MCF 10A (cell line): ENCODE results near the gene TYW1. TPM values are rescaled to one million over a fixed set of nuclear protein-coding genes. Genes with fewer than 3 reads are reported as not detected.
"Not testable (repeated sequence)": the region's sequence is repeated elsewhere in the genome, so short reads cannot be mapped to it uniquely, and the experiment has no call there.

Source experiments
- BruUV-seq: library from RNA; stranded (reverse); fragments of 400-500 nt; replicated peaks from 2 replicates; lab custom pipeline; 2021; lab: Mats Ljungman, UMichigan
- CTCF ChIA-PET: fragments of 300-600 bp; sonication (Branson Sonifier 250); formaldehyde crosslinking; extraction: SDS; loops from one replicate; lab custom pipeline; 2021; ENCODE audit warnings: antibody characterized with exemption, inconsistent platforms; lab: Yijun Ruan, JAX
- POLR2A ChIA-PET: fragments of 300-600, 350-650 bp; sonication (Branson Sonifier 250); formaldehyde crosslinking; extraction: SDS; loops from one replicate; lab custom pipeline; 2020; ENCODE audit warnings: antibody characterized with exemption, inconsistent platforms; lab: Yijun Ruan, JAX
- DNase-seq: peaks from one replicate; pipeline ENCODE4 v3.0.0-alpha.2; 2018; ENCODE audit not compliant: unreplicated experiment
- H3K27ac Mint-ChIP-seq: one replicate; pipeline ENCODE4 v1.8.0; 2022; ENCODE audit warnings: mild to moderate bottlenecking, low read depth, mixed read lengths; ENCODE audit not compliant: unreplicated experiment
- H3K27me3 Mint-ChIP-seq: one replicate; pipeline ENCODE4 v1.8.0; 2022; ENCODE audit warnings: mixed read lengths; ENCODE audit not compliant: insufficient read depth, unreplicated experiment
- H3K36me3 Mint-ChIP-seq: one replicate; pipeline ENCODE4 v1.8.0; 2022; ENCODE audit warnings: mild to moderate bottlenecking, moderate library complexity, mixed read lengths; ENCODE audit not compliant: insufficient read depth, unreplicated experiment
- H3K4me1 Mint-ChIP-seq: one replicate; pipeline ENCODE4 v1.8.0; 2022; ENCODE audit warnings: mixed read lengths; ENCODE audit not compliant: insufficient read depth, unreplicated experiment
- H3K4me3 Mint-ChIP-seq: one replicate; pipeline ENCODE4 v1.8.0; 2022; ENCODE audit warnings: mild to moderate bottlenecking, moderate library complexity, mixed read lengths; ENCODE audit not compliant: unreplicated experiment
- H3K9me3 Mint-ChIP-seq: one replicate; pipeline ENCODE4 v1.8.0; 2022; ENCODE audit warnings: mixed read lengths; ENCODE audit not compliant: unreplicated experiment
- intact Hi-C: fragments of 100-400 bp; cut with micrococcal nuclease; formaldehyde crosslinking; loops from 2 replicates; pipeline ENCODE4 v1.14.1; 2022
- total RNA-seq: library from RNA; stranded (reverse); gene quantifications from 2 replicates; pipeline ENCODE4 v1.2.3, GENCODE V29; 2022
- TF ChIP-seq, protein P1 (sequence below): fragments of 200-600 bp; IDR thresholded peaks from one replicate; pipeline ENCODE4 v1.8.0; 2022; ENCODE audit warnings: antibody characterized with exemption, mild to moderate bottlenecking; ENCODE audit not compliant: unreplicated experiment

The TYW1 gene
- total RNA-seq, 1 experiment from 2014 or later, result 19.2 TPM

DNA sequence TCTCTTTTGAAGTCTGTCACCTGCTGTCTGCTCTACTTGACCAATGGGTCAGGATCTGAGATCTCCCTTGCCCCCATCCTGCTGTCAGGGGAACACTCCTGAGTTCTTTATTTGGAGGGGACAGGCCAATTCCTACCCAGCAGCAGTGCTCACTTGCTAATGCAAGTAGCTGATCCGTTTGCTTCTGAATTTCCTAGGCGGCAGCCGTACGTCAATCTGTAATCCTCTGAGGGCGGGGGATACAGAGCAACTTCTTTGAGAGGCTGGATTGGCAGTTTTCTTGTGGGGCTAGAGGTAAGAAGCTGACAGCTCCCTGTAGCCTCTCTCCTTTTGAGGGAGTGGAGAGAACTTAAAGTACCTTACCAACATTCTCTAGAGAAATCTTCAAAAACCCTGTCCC lies 36.6 kb downstream of the TYW1 start:
- Mint-ChIP-seq H3K4me1 (no peaks in the 10 kb centered on the region), H3K27ac (no peak overlapping the region), H3K36me3 (peaks cover 43% of the 10 kb centered on the region), H3K9me3 (peaks cover 7% of the 10 kb centered on the region), H3K4me3 (no peak overlapping the region), H3K27me3 (no peaks in the 10 kb centered on the region)
- DNase-seq, result no peak
- CTCF ChIA-PET, result no interaction called here
- TF ChIP-seq, protein P1, sequence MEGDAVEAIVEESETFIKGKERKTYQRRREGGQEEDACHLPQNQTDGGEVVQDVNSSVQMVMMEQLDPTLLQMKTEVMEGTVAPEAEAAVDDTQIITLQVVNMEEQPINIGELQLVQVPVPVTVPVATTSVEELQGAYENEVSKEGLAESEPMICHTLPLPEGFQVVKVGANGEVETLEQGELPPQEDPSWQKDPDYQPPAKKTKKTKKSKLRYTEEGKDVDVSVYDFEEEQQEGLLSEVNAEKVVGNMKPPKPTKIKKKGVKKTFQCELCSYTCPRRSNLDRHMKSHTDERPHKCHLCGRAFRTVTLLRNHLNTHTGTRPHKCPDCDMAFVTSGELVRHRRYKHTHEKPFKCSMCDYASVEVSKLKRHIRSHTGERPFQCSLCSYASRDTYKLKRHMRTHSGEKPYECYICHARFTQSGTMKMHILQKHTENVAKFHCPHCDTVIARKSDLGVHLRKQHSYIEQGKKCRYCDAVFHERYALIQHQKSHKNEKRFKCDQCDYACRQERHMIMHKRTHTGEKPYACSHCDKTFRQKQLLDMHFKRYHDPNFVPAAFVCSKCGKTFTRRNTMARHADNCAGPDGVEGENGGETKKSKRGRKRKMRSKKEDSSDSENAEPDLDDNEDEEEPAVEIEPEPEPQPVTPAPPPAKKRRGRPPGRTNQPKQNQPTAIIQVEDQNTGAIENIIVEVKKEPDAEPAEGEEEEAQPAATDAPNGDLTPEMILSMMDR, result no peak
- intact Hi-C loops, result no loop called here
- no TSS peak for BruUV-seq
- POLR2A ChIA-PET, result no interaction called here

DNA sequence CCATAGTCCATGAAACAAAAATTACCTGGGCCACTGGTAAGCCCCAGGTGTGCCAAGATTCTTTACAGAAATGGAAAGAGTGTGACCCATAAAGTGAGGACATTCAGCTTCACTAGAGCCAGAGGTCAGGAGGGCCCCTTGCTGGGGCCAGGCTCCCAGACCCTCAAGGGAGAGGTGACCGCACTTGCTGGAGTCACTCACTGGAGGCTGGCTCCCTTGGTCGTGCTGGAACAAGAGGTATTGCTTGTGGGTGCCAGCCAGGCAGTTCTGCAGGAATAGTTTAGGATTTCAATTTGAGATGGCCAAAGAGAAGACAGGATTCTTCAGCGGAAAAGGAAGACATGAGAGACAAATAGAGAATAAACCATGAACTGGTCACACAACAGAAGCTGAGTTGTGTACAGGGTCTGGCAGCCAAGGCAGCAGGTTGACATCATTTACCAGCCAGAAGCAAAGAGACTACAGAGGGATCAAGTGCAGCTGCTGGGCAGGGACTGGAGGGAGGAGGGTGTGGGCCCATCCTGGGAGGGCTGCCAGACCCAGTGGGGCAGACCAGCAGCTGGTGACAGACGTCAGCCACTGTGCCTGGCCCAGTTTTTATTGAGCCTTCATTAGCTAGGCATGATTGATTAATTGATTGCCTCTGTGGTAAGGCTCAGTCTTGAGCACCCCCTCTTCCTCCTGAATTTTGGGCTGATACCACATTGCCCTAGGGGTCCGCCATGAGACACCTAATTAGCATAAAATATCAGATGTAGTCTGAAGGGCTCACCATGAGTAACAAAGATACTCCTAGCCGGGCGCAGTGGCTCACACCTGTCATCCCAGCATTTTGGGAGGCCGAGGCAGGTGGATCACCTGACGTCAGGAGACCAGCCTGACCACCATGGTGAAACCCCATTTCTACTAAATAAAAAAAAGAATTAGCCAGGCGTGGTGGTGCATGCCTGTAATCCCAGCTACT lies 40.1 kb downstream of the TYW1 start:
- BruUV-seq, H3K27me3 Mint-ChIP-seq, POLR2A ChIA-PET, H3K4me3 Mint-ChIP-seq, H3K27ac Mint-ChIP-seq, DNase-seq, H3K9me3 Mint-ChIP-seq, H3K4me1 Mint-ChIP-seq, intact Hi-C loops: not testable (repeated sequence)
- peaks cover 32% of the 10 kb centered on the region for H3K36me3 Mint-ChIP-seq
- CTCF ChIA-PET, result interaction anchor here (0.5 kb wide), 1 partner anchor 903 kb away, joined by 4 read pairs; no protein-coding TSS in a partner anchor

DNA sequence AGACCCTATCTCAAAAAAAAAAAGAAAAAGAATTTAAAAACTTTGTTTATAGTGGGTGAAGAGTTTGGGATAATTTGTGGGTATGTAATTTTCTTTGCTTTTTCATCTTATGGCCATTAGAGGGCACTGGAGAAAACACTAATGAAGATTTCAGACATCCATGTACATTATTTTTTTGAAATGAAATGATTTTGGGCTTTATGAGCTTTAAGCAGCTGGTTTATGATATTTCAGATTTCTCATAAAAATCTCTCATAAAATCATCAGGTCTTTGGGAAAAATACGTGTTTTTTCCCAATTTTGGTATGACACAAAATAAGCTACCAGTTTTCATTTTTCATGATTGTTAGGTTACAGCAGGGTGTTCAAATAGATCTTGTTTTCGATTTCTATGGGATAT lies 44.2 kb downstream of the TYW1 start:
- BruUV-seq, H3K9me3 Mint-ChIP-seq, H3K4me3 Mint-ChIP-seq, H3K27me3 Mint-ChIP-seq, H3K27ac Mint-ChIP-seq, DNase-seq, H3K36me3 Mint-ChIP-seq: not testable (repeated sequence)
- TF ChIP-seq, protein P1, result peak; percentile 8
- peaks cover 19% of the 10 kb centered on the region for H3K4me1 Mint-ChIP-seq
- ChIA-PET POLR2A (interaction anchor here (0.6 to 1.4 kb wide), 2 partner anchors 262 to 433 kb away, joined by 3 to 4 read pairs; no protein-coding TSS in a partner anchor), CTCF (interaction anchor here (0.6 to 3.6 kb wide), 17 partner anchors 11 to 1676 kb away, joined by 3 to 19 read pairs (median 3); no protein-coding TSS in a partner anchor)
- intact Hi-C loops, result loop anchor here (5.0 kb wide), 1 partner anchor 261 kb away; no protein-coding TSS in a partner anchor

DNA sequence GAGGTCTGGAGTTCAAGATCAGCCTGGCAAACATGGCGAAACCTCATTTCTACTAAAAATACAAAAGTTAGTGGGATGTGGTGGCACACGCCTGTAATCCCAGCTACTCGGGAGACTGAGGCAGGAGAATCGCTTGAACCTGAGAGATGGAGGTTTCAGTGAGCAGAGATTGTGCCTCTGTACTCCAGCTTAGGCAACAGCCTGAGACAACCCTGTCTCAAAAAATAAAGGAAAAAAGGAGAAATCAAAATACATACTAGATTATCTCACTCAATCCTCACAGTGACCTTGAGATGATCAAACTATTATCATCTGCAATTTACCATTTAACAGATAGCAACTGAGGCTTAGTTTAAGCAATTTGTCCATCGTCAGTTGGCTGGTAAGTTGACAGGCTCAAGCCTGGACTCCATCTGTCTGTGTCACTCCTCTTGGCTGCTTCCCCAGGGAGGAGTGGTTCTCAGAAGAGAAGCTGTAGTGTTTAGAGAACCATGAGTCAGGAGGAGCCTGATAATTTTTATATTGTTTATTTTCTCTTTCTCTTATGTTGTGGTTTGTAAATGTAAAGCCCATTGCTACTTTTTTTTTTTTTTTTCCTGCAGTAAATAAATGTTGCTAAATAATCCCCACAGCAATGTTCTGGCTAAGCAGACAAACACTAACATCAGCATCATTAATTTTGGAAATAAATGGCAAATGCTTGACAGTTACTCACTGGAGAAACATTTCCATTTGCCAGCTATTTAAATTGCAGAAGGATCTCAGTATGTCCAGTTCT lies 46.3 kb downstream of the TYW1 start:
- CTCF ChIA-PET, result interaction anchor here (0.6 to 0.7 kb wide), 2 partner anchors 260 to 368 kb away, joined by 3 to 4 read pairs; no protein-coding TSS in a partner anchor
- H3K9me3 Mint-ChIP-seq, BruUV-seq, H3K4me3 Mint-ChIP-seq, H3K27me3 Mint-ChIP-seq, H3K36me3 Mint-ChIP-seq: not testable (repeated sequence)
- Mint-ChIP-seq H3K4me1 (peaks cover 20% of the 10 kb centered on the region), H3K27ac (peak overlapping the region; percentile 64)
- peak; percentile 87 for DNase-seq
- POLR2A ChIA-PET, result interaction anchor here (0.6 to 1.7 kb wide), 5 partner anchors 47 to 259 kb away, joined by 3 to 5 read pairs (median 3); no protein-coding TSS in a partner anchor
- intact Hi-C loops, result loop anchor here (5.0 kb wide), 1 partner anchor 259 kb away; no protein-coding TSS in a partner anchor

DNA sequence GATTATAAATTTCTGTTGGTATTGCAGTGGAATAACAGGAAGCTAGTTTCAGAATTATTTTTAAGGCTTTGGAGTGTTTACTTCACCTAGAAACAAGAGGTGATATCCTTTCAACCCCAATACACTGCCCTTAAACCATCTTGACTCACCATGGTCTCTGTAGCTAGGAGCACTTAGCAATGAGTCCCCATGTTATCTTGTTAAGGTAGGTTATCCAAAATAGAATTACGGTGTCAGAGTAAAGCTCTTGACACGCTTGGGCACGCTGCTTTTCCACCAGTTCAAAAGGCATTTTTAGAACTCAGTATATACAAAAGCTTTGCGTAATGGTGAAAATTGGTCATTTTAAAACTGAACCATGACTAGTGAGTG lies 46.9 kb downstream of the TYW1 start:
- ChIA-PET POLR2A (interaction anchor here (1.0 to 1.7 kb wide), 2 partner anchors 48 to 259 kb away, joined by 3 to 5 read pairs; no protein-coding TSS in a partner anchor), CTCF (interaction anchor here (0.6 kb wide), 2 partner anchors 259 to 261 kb away, joined by 3 to 4 read pairs; no protein-coding TSS in a partner anchor)
- not testable (repeated sequence) for H3K27me3 Mint-ChIP-seq, H3K36me3 Mint-ChIP-seq, H3K4me3 Mint-ChIP-seq, BruUV-seq, H3K9me3 Mint-ChIP-seq, DNase-seq
- intact Hi-C loops, result loop anchor here (5.0 kb wide), 1 partner anchor 259 kb away; no protein-coding TSS in a partner anchor
- H3K4me1 Mint-ChIP-seq, result peaks cover 20% of the 10 kb centered on the region
- peak overlapping the region; percentile 64 for H3K27ac Mint-ChIP-seq
